T-helper 1 cell treated with Interleukin-12 subunit alpha and Interleukin-12 subunit beta and Interleukin-4 antibody, amounts not matched to agents 30 μg/mL and 1 μg/mL, for 36 hours (primary cell): Measurements from ENCODE around the gene VKORC1.

Source experiments
- H3K27ac Mint-ChIP-seq: one replicate; pipeline ENCODE4 v1.8.0; 2021; ENCODE audit warnings: mild to moderate bottlenecking, mixed read lengths
- H3K27me3 Mint-ChIP-seq: one replicate; pipeline ENCODE4 v1.8.0; 2021; ENCODE audit warnings: low read depth, mixed read lengths
- H3K36me3 Mint-ChIP-seq: one replicate; pipeline ENCODE4 v1.8.0; 2021; ENCODE audit warnings: low read depth, mixed read lengths
- H3K4me1 Mint-ChIP-seq: one replicate; pipeline ENCODE4 v1.8.0; 2021; ENCODE audit warnings: low read depth, mixed read lengths
- H3K4me3 Mint-ChIP-seq: one replicate; pipeline ENCODE4 v1.8.0; 2021; ENCODE audit warnings: mild to moderate bottlenecking, moderate library complexity, mixed read lengths
- H3K9me3 Mint-ChIP-seq: one replicate; pipeline ENCODE4 v1.8.0; 2021; ENCODE audit warnings: mixed read lengths

VKORC1 gene

GRCh38 chr16:31134091-31134571, 39.5 kb upstream of the VKORC1 start:
- Mint-ChIP-seq H3K27me3 (no peaks in the 10 kb centered on the region), H3K4me3 (no peak overlapping the region), H3K4me1 (no peaks in the 10 kb centered on the region), H3K27ac (no peak overlapping the region), H3K36me3 (peaks cover 6% of the 10 kb centered on the region), H3K9me3 (no peaks in the 10 kb centered on the region)

DNA sequence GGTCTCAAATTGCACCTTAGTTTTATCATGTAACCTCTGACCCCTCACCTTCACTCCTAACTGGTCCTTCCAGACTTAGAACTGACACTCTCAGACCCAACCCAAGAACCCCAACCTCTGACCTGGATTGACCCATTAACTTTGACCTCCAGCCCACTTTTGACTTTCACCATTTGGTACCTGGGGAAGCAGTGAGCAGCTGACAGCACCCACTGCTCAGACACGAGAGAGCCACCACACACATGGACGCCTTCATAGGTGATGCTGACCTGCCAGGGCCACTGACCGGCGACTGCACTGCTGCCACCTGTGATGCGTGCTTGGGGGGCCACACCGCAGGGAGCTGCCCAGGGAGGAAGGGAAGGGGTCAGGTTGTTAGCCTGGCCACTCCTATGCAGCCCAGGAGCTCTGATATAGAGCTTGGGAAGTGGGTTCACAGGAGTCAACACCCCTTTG, 38.5 kb upstream of the VKORC1 start:
- no peaks in the 10 kb centered on the region for H3K27me3 Mint-ChIP-seq
- no peaks in the 10 kb centered on the region for H3K9me3 Mint-ChIP-seq
- no peak overlapping the region for H3K27ac Mint-ChIP-seq
- H3K4me3 Mint-ChIP-seq = no peak overlapping the region
- peaks cover 6% of the 10 kb centered on the region for H3K36me3 Mint-ChIP-seq
- H3K4me1 Mint-ChIP-seq = peaks cover 5% of the 10 kb centered on the region

DNA sequence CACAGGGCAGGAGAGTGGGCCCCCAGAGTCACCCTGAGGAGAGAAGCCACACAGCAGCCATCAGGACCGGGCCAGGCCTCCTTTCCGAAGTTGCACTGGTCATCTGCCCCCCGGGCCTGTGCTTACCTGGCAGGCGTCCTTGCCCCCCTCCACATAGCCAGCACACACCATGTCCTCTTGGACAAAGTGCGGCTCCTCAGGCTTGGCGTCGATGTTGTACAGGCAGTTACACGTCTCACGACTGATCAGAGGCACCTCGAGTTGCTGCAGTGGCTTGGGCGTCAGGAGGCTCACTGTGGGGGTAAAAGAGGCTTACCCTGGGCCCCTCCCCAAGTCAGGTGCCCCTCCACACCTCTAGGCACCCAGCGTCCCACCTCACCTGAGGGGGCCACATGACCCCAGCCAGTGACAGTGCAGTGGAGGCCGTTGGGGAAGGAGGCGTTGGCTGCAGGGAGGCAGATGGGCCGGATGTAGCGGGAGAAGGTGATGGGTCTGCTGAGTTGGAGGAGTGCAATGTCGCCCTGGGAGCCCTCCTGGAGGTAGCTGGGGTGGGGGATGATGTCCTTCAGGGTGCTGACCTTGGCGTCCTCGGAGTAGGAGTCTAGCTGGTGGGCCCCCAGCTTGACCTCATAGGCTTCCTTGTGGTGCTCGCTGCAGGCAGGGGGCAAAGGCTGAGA, 37.8 kb upstream of the VKORC1 start:
- Mint-ChIP-seq H3K27ac (no peak overlapping the region), H3K27me3 (no peaks in the 10 kb centered on the region), H3K9me3 (no peaks in the 10 kb centered on the region), H3K36me3 (peaks cover 11% of the 10 kb centered on the region), H3K4me3 (no peak overlapping the region), H3K4me1 (peaks cover 5% of the 10 kb centered on the region)

DNA sequence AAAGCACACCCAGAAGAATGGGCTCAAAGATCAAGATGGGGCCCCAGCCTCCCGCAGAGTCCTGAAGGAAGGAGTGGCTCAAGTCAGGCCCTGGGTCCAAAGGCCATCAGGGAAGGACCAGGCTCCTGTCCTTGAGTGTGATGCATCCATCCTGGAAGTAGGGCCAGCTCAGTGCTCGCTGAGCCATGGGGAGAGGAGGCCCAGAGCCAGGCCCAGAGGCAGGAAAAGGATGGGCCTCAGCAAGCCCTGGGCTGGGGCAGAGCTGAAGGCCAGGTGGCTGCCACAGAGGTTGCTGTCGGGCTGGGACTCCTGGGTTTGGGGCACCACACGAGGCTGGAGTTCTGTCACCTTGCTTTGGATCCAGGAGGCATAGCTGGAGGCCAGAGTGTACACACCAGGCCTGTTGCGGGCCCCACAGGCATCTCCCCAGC, 37.3 kb upstream of the VKORC1 start:
- Mint-ChIP-seq H3K4me1 (peaks cover 5% of the 10 kb centered on the region), H3K36me3 (peaks cover 12% of the 10 kb centered on the region), H3K27me3 (no peaks in the 10 kb centered on the region), H3K4me3 (no peak overlapping the region), H3K27ac (no peak overlapping the region), H3K9me3 (no peaks in the 10 kb centered on the region)

GRCh38 chr16:31131416-31131815, 36.8 kb upstream of the VKORC1 start:
- H3K27ac Mint-ChIP-seq = no peak overlapping the region
- H3K27me3 Mint-ChIP-seq = no peaks in the 10 kb centered on the region
- H3K4me3 Mint-ChIP-seq = no peak overlapping the region
- H3K36me3 Mint-ChIP-seq = peaks cover 12% of the 10 kb centered on the region
- H3K4me1 Mint-ChIP-seq = peaks cover 5% of the 10 kb centered on the region
- no peaks in the 10 kb centered on the region for H3K9me3 Mint-ChIP-seq

GRCh38 chr16:31130899-31131298, 36.3 kb upstream of the VKORC1 start:
- no peaks in the 10 kb centered on the region for H3K9me3 Mint-ChIP-seq
- no peak overlapping the region for H3K4me3 Mint-ChIP-seq
- peaks cover 5% of the 10 kb centered on the region for H3K4me1 Mint-ChIP-seq
- H3K36me3 Mint-ChIP-seq = peaks cover 17% of the 10 kb centered on the region
- H3K27ac Mint-ChIP-seq = no peak overlapping the region
- no peaks in the 10 kb centered on the region for H3K27me3 Mint-ChIP-seq

- H3K9me3 Mint-ChIP-seq = no peaks in the 10 kb centered on the region
- peaks cover 19% of the 10 kb centered on the region for H3K36me3 Mint-ChIP-seq
- H3K27ac Mint-ChIP-seq = no peak overlapping the region
- H3K4me1 Mint-ChIP-seq = peaks cover 5% of the 10 kb centered on the region
- no peaks in the 10 kb centered on the region for H3K27me3 Mint-ChIP-seq
- no peak overlapping the region for H3K4me3 Mint-ChIP-seq
Measured at GRCh38 chr16:31130336-31130891, 35.8 kb upstream of the VKORC1 start.

- Mint-ChIP-seq H3K4me1 (peaks cover 5% of the 10 kb centered on the region), H3K27ac (no peak overlapping the region), H3K4me3 (no peak overlapping the region), H3K9me3 (no peaks in the 10 kb centered on the region), H3K36me3 (peaks cover 19% of the 10 kb centered on the region), H3K27me3 (no peaks in the 10 kb centered on the region)
Measured at GRCh38 chr16:31129568-31130335, 35.2 kb upstream of the VKORC1 start.

DNA sequence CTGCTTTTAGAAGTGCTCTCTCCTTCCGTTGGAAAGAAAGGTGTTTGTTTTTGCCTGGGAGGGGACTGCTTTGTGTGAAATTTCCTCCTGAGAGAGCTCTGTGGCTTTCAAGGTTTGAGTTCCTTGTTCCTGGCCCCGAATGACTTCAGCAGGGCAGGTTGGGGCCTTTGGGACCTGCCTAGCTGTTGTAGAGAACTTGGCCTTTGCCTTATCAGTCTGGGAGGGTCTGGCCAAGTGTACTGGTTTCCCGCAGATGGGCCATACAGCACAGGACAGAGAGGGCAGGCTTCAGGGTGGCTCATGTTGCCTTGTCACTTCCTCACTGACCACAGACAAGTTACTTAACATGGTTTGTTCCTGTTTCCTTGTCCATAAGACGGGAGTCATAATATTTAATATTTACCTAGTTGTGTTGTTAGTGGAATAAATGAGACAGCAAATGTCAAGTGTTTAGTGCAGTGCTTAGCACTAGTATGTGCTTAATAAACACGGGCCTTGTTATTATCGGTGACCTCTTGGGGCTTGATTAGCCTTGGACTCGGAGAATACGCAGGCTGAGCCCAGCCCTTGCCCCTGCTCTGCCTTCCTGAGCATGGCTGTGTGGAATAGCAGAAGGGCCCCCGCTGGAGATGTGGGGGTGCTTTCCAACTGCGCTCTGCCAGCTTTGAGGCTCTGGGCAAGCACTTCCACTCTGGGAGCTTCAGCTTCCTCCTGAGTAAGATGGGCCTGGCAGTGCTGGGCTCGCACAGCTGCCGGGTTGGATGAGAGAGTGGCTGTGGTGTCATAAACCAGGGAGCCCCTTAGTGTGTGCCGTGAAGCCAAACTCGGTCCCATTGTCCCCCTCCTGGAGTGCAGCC, 34.3 kb upstream of the VKORC1 start:
- Mint-ChIP-seq H3K4me3 (no peak overlapping the region), H3K27ac (peak overlapping the region; percentile 68), H3K9me3 (no peaks in the 10 kb centered on the region), H3K36me3 (peaks cover 19% of the 10 kb centered on the region), H3K4me1 (peaks cover 5% of the 10 kb centered on the region), H3K27me3 (no peaks in the 10 kb centered on the region)

- Mint-ChIP-seq H3K27me3 (no peaks in the 10 kb centered on the region), H3K9me3 (no peaks in the 10 kb centered on the region), H3K27ac (no peak overlapping the region), H3K36me3 (peaks cover 20% of the 10 kb centered on the region), H3K4me3 (no peak overlapping the region), H3K4me1 (peaks cover 5% of the 10 kb centered on the region)
Measured at GRCh38 chr16:31127182-31127581, 32.6 kb upstream of the VKORC1 start.

DNA sequence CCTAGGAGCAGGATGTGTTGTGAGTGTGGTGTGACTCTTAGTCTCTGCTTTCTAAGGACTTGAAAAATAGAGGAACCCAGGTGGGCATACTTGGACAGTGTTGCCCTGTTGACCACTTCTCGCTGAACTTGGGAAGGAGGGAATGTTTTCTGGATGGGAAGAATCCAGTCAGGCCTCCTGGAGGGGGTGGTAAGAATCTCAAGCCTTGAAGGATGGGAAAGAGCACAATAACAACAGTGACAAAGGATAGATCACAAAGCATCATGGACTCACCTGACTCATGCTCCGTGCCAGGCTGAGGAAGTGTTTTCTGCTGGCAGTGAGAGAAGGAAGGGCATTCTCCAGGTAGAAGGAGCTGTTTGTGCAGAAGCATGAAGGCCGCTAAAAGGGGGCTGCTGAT, 31.2 kb upstream of the VKORC1 start:
- peaks cover 5% of the 10 kb centered on the region for H3K4me1 Mint-ChIP-seq
- peak overlapping the region; percentile 24 for H3K27ac Mint-ChIP-seq
- H3K9me3 Mint-ChIP-seq = no peaks in the 10 kb centered on the region
- peaks cover 22% of the 10 kb centered on the region for H3K36me3 Mint-ChIP-seq
- H3K4me3 Mint-ChIP-seq = no peak overlapping the region
- H3K27me3 Mint-ChIP-seq = no peaks in the 10 kb centered on the region

DNA sequence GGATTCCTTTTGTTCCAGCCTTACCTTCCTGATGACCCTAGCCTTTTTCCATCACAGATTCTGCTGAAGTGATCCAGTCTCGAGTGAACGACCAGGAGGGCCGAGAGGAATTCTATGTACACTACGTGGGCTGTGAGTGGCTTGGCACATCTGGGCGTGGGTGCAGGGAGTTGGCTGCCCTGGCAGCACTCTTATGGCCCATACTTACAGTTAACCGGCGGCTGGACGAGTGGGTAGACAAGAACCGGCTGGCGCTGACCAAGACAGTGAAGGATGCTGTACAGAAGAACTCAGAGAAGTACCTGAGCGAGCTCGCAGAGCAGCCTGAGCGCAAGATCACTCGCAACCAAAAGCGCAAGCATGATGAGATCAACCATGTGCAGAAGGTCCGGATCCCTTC, 25.5 kb upstream of the VKORC1 start:
- H3K4me3 Mint-ChIP-seq = no peak overlapping the region
- H3K27ac Mint-ChIP-seq = no peak overlapping the region
- peaks cover 13% of the 10 kb centered on the region for H3K4me1 Mint-ChIP-seq
- no peaks in the 10 kb centered on the region for H3K9me3 Mint-ChIP-seq
- H3K27me3 Mint-ChIP-seq = no peaks in the 10 kb centered on the region
- peaks cover 19% of the 10 kb centered on the region for H3K36me3 Mint-ChIP-seq

- H3K9me3 Mint-ChIP-seq = no peaks in the 10 kb centered on the region
- peak overlapping the region; percentile 78 for H3K27ac Mint-ChIP-seq
- peak overlapping the region; percentile 87 for H3K4me3 Mint-ChIP-seq
- H3K4me1 Mint-ChIP-seq = peaks cover 16% of the 10 kb centered on the region
- H3K27me3 Mint-ChIP-seq = no peaks in the 10 kb centered on the region
- H3K36me3 Mint-ChIP-seq = peaks cover 20% of the 10 kb centered on the region
Measured at GRCh38 chr16:31118223-31119155, 23.9 kb upstream of the VKORC1 start.
